Breast epithelium (tissue), 3 donors: ENCODE results near the gene POPDC3.

Source experiments
- CTCF ChIP-seq, 3 donors: fragments of 450-650 bp; IDR thresholded peaks; one replicate each; pipeline ENCODE4 v1.5.1; 2016 to 2017; ENCODE audit warnings: antibody characterized with exemption in 3 of 3, mild to moderate bottlenecking in 3 of 3, moderate library complexity in 3 of 3
- POLR2A ChIP-seq: fragments of 450-650 bp; IDR thresholded peaks from one replicate; pipeline ENCODE4 v1.6.1; 2016; ENCODE audit warnings: antibody characterized with exemption, mild to moderate bottlenecking, moderate library complexity
- POLR2AphosphoS5 ChIP-seq, 3 donors: sonication (generic); formaldehyde crosslinking; IDR thresholded peaks; one replicate each; pipeline ENCODE4 v1.6.1; 2017; ENCODE audit warnings: antibody characterized with exemption in 3 of 3

GRCh38 chr6:105178110-105178509 is 1.7 kb downstream of the POPDC3 start:
- no peak for TF ChIP-seq CTCF (IDR thresholded peaks at IDR 0.05)
- TF ChIP-seq POLR2AphosphoS5 (IDR thresholded peaks at IDR 0.05): no peak
- TF ChIP-seq POLR2A: no peak
